Endothelial cell of umbilical vein (primary cell): ENCODE data around the gene HNRNPA2B1. TPM values are rescaled to one million over a fixed set of nuclear protein-coding genes. Genes with fewer than 3 reads are reported as not detected.

Source experiments
- BruUV-seq: library from RNA; stranded (reverse); fragments of 400-500 nt; replicated peaks from 2 replicates; lab custom pipeline; 2021; lab: Mats Ljungman, UMichigan
- CTCF ChIA-PET: fragments of 300-600, 350-600 bp; sonication (Branson Sonifier 250); formaldehyde crosslinking; loops from one replicate; lab custom pipeline; 2021; ENCODE audit warnings: antibody characterized with exemption, inconsistent platforms; lab: Charles Lee
- POLR2A ChIA-PET: fragments of 300-600, 350-600 bp; sonication (Branson Sonifier 250); formaldehyde crosslinking; loops from one replicate; lab custom pipeline; 2021; ENCODE audit warnings: antibody characterized with exemption, inconsistent platforms; lab: Charles Lee
- DNase-seq: peaks from one replicate; pipeline ENCODE4 v3.0.0-alpha.2; 2011; ENCODE audit warnings: low read depth, low spot score
- FAIRE-seq: peaks from 2 replicates; lab custom pipeline; 2011; peaks lifted over from hg19 to GRCh38; lab: Jason Lieb, UNC
- H2AFZ ChIP-seq: 2 replicates; pipeline ENCODE4 v1.6.0; 2012; ENCODE audit warnings: low read depth, low read length, control low read depth, inconsistent platforms
- H3K27ac ChIP-seq: 2 replicates; pipeline ENCODE4 v1.5.1; 2011; ENCODE audit warnings: low read depth, mild to moderate bottlenecking, control low read depth, low read length, moderate library complexity; ENCODE audit not compliant: insufficient read depth
- H3K27me3 ChIP-seq, 2 experiments: 2 replicates each; pipeline versions ENCODE4 v1.6.0 to v1.6.1; 2011; ENCODE audit warnings: low read length in 2 of 2, mixed read lengths in 1 of 2; ENCODE audit not compliant: control insufficient read depth in 2 of 2, insufficient read depth in 2 of 2
- H3K36me3 ChIP-seq, 2 experiments: 2 replicates in 1 of 2; 3 replicates in 1 of 2; pipeline ENCODE4 v1.5.1; 2011; ENCODE audit warnings: low read length in 2 of 2, mild to moderate bottlenecking in 1 of 2, moderate library complexity in 1 of 2; ENCODE audit not compliant: control insufficient read depth in 2 of 2, insufficient read depth in 2 of 2; ENCODE audit errors: extremely low read depth in 1 of 2
- H3K4me1 ChIP-seq: 3 replicates; pipeline ENCODE4 v1.5.1; 2011; ENCODE audit warnings: mild to moderate bottlenecking, low read length; ENCODE audit not compliant: control insufficient read depth, insufficient read depth; ENCODE audit errors: extremely low read depth
- H3K4me2 ChIP-seq: 2 replicates; pipeline ENCODE4 v1.6.1; 2011; ENCODE audit warnings: low read length, control low read depth, mixed read lengths; ENCODE audit not compliant: insufficient read depth
- H3K4me3 ChIP-seq, 3 experiments: fragments of 200-600 bp in 1 of 3; sonication (generic), shearing (Covaris generic) in 1 of 3; replicated peaks in 1 of 3; 2 replicates each; pipeline ENCODE4 v1.5.1; 2011 to 2016; ENCODE audit warnings: control low read depth in 3 of 3, low read length in 3 of 3, mild to moderate bottlenecking in 2 of 3, inconsistent platforms in 1 of 3, low read depth in 1 of 3, moderate library complexity in 1 of 3; ENCODE audit not compliant: insufficient read depth in 1 of 3
- H3K79me2 ChIP-seq: 2 replicates; pipeline ENCODE4 v1.6.0; 2012; ENCODE audit warnings: low read length, inconsistent platforms; ENCODE audit not compliant: control insufficient read depth, insufficient read depth
- H3K9ac ChIP-seq: replicated peaks from 2 replicates; pipeline ENCODE3; 2011; ENCODE audit warnings: low read length, control low read depth; ENCODE audit not compliant: insufficient read depth; ENCODE audit errors: extremely low read depth
- H3K9me1 ChIP-seq: replicated peaks from 3 replicates; pipeline ENCODE4 v1.6.0; 2011; ENCODE audit warnings: mild to moderate bottlenecking, low read length; ENCODE audit not compliant: control insufficient read depth, insufficient read depth; ENCODE audit errors: extremely low read depth
- H3K9me3 ChIP-seq: replicated peaks from 2 replicates; pipeline ENCODE4 v1.5.1; 2012; ENCODE audit warnings: low read length, inconsistent platforms; ENCODE audit not compliant: control insufficient read depth, insufficient read depth
- H4K20me1 ChIP-seq: replicated peaks from 2 replicates; pipeline ENCODE3; 2011; ENCODE audit warnings: mild to moderate bottlenecking, low read length; ENCODE audit not compliant: control insufficient read depth, insufficient read depth; ENCODE audit errors: extremely low read depth
- FOS ChIP-seq: IDR thresholded peaks from 2 replicates; pipeline ENCODE4 v1.6.1; 2011; ENCODE audit warnings: mild to moderate bottlenecking, low read length, moderate library complexity, borderline replicate concordance; ENCODE audit not compliant: insufficient read depth
- GATA2 ChIP-seq: IDR thresholded peaks from 2 replicates; pipeline ENCODE4 v1.7.0; 2011; ENCODE audit warnings: low read depth, mild to moderate bottlenecking, moderate library complexity, mixed read lengths, low read length; ENCODE audit not compliant: insufficient read length, insufficient read depth
- JUN ChIP-seq: IDR thresholded peaks from 2 replicates; pipeline ENCODE4 v1.6.1; 2011; ENCODE audit warnings: borderline replicate concordance, low read depth; ENCODE audit not compliant: insufficient read length, insufficient read depth
- MAX ChIP-seq: IDR thresholded peaks from 2 replicates; pipeline ENCODE4 v1.6.1; 2011; ENCODE audit not compliant: insufficient read depth, insufficient read length
- MYC ChIP-seq: IDR thresholded peaks from one replicate; pipeline ENCODE4 v1.6.1; 2011; ENCODE audit warnings: mild to moderate bottlenecking, low read depth, low read length
- POLR2A ChIP-seq: IDR thresholded peaks from 2 replicates; pipeline ENCODE4 v1.6.1; 2012; ENCODE audit warnings: low read depth, mild to moderate bottlenecking, control low read depth, low read length
- POLR2AphosphoS5 ChIP-seq: IDR thresholded peaks from 2 replicates; pipeline ENCODE4 v1.6.1; 2012; ENCODE audit warnings: low read depth, mild to moderate bottlenecking, control low read depth, low read length, moderate library complexity; ENCODE audit not compliant: insufficient read depth
- dilution Hi-C: fragments of 300-500 bp; cut with MboI; formaldehyde crosslinking; loops from one replicate; pipeline ENCODE4 v1.15.0; 2019; ENCODE audit warnings: low sequenced_read_pairs; ENCODE audit not compliant: extremely low pct_ligation_motif_present
- intact Hi-C: fragments of 100-400 bp; cut with micrococcal nuclease; formaldehyde crosslinking; loops from one replicate; pipeline ENCODE4 v1.10.0; 2022
- polyA plus RNA-seq, 4 experiments: library from polyadenylated mRNA; depleted of rRNA in 3 of 4; stranded (reverse) in 3 of 4; unstranded in 1 of 4; fragments of >200 nt; gene quantifications; 2 replicates each; pipeline versions ENCODE4 v1.2.1 to v1.2.3, GENCODE V29; 2011 to 2012; ENCODE audit warnings: missing spikeins in 1 of 4
- total RNA-seq: library from RNA; stranded (reverse); gene quantifications from 2 replicates; pipeline ENCODE4 v1.2.3, GENCODE V29; 2021
- TF ChIP-seq, protein P1 (sequence below), 2 donors: IDR thresholded peaks; 1 replicate in 1 of 2; 2 replicates in 1 of 2; pipeline ENCODE4 v1.5.1; 2011; ENCODE audit warnings: low read length in 2 of 2, mild to moderate bottlenecking in 2 of 2, moderate library complexity in 2 of 2, control low read depth in 1 of 2, inconsistent platforms in 1 of 2, low read depth in 1 of 2; ENCODE audit not compliant: insufficient read depth in 1 of 2; ENCODE audit errors: extremely low read depth in 1 of 2

Gene HNRNPA2B1
- total and polyA plus RNA-seq, 2 donors (not counting 3 experiments of a cell fraction or from before 2014, with no cell fraction given), result 198 to 703 TPM

DNA sequence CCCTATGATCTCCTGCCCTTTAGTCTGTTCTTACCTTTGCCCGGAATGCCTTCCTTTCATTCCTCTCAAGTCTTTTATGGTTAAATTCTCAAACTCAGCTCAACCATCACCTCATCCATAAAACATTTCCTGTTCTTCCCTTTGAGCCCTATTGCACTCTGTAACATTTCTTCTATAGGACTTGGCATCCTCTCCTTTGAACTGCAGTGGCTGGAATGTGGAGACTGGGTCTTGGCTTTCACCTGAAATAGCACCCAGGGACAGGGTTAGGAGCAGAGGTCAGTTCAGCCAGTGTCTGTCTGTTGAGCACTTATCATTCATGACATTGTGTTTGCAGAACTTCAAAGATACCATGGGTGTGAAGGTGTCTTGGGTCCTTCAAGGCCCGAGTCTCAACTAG, 41.3 kb downstream of the HNRNPA2B1 start:
- no peaks in the 10 kb centered on the region for H4K20me1 ChIP-seq
- H3K79me2 ChIP-seq, result peaks cover 67% of the 10 kb centered on the region
- no peak for TF ChIP-seq POLR2AphosphoS5
- no peak for TF ChIP-seq FOS
- no peak for TF ChIP-seq JUN
- no peak for TF ChIP-seq POLR2A
- no peak for TF ChIP-seq MYC
- TF ChIP-seq GATA2, result no peak
- TF ChIP-seq, protein P1, sequence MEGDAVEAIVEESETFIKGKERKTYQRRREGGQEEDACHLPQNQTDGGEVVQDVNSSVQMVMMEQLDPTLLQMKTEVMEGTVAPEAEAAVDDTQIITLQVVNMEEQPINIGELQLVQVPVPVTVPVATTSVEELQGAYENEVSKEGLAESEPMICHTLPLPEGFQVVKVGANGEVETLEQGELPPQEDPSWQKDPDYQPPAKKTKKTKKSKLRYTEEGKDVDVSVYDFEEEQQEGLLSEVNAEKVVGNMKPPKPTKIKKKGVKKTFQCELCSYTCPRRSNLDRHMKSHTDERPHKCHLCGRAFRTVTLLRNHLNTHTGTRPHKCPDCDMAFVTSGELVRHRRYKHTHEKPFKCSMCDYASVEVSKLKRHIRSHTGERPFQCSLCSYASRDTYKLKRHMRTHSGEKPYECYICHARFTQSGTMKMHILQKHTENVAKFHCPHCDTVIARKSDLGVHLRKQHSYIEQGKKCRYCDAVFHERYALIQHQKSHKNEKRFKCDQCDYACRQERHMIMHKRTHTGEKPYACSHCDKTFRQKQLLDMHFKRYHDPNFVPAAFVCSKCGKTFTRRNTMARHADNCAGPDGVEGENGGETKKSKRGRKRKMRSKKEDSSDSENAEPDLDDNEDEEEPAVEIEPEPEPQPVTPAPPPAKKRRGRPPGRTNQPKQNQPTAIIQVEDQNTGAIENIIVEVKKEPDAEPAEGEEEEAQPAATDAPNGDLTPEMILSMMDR (IDR thresholded peaks at IDR 0.05; ENCODE audit: extremely low read depth in 1 of 2, insufficient read depth in 1 of 2, low read depth in 1 of 2, low read length in 2 of 2), result no peak
- no peak for TF ChIP-seq MAX
- DNase-seq, result peak; percentile 45
- H3K9me1 ChIP-seq, result no peaks in the 10 kb centered on the region
- H3K4me2 ChIP-seq, result peak overlapping the region; percentile 44
- intact Hi-C loops, result loop anchor here (5.0 to 10.0 kb wide), 3 partner anchors 264 to 998 kb away; partner anchors contain the start of gene HOXA7
- peaks cover 51% of the 10 kb centered on the region for H3K4me1 ChIP-seq
- H3K9me3 ChIP-seq, result no peaks in the 10 kb centered on the region
- H3K4me3 ChIP-seq, result no peak overlapping the region
- no peak overlapping the region for H2AFZ ChIP-seq
- dilution Hi-C loops, result no loop called here
- POLR2A ChIA-PET, result no interaction called here
- CTCF ChIA-PET, result interaction anchor here (2.5 to 4.1 kb wide), 3 partner anchors 21 to 68 kb away, joined by 7 to 12 read pairs (median 8); no protein-coding TSS in a partner anchor
- H3K27ac ChIP-seq, result peak overlapping the region; percentile 33
- no peaks in the 10 kb centered on the region for H3K27me3 ChIP-seq
- no peaks in the 10 kb centered on the region for H3K36me3 ChIP-seq
- H3K9ac ChIP-seq, result no peak overlapping the region
- FAIRE-seq, result peak; percentile 12
- no TSS peak for BruUV-seq
